ENCODE data around the gene ABCA3. TPM values are rescaled to one million over a fixed set of nuclear protein-coding genes. Genes with fewer than 3 reads are reported as not detected.

Gene ABCA3
- total RNA-seq, 1 experiment from 2014 or later = 3.5 TPM

- H3K27me3 Mint-ChIP-seq (ENCODE audit: insufficient read depth, unreplicated experiment) = no peaks in the 10 kb centered on the region
- no TSS peak for BruUV-seq (replicated peaks)
- peaks cover 7% of the 10 kb centered on the region for H3K4me1 Mint-ChIP-seq (ENCODE audit: insufficient read depth, unreplicated experiment)
- H3K4me3 Mint-ChIP-seq (ENCODE audit: unreplicated experiment) = no peak overlapping the region
- intact Hi-C loops (cut with micrococcal nuclease) = no loop called here
- POLR2A ChIA-PET = no interaction called here
- H3K27ac Mint-ChIP-seq (ENCODE audit: low read depth, unreplicated experiment) = no peak overlapping the region
- no peak for TF ChIP-seq CTCF (IDR thresholded peaks at IDR 0.05; ENCODE audit: unreplicated experiment)
- H3K9me3 Mint-ChIP-seq (ENCODE audit: unreplicated experiment) = no peaks in the 10 kb centered on the region
- no peak for DNase-seq (ENCODE audit: unreplicated experiment)
- CTCF ChIA-PET = interaction anchor here (0.9 kb wide), 1 partner anchor 31 kb away, joined by 4 read pairs; the partner anchor contains the start of gene ABCA3
- H3K36me3 Mint-ChIP-seq (ENCODE audit: insufficient read depth, unreplicated experiment) = no peaks in the 10 kb centered on the region
Measured at GRCh38 chr16:2371421-2371820, 30.9 kb upstream of the ABCA3 start.

DNA sequence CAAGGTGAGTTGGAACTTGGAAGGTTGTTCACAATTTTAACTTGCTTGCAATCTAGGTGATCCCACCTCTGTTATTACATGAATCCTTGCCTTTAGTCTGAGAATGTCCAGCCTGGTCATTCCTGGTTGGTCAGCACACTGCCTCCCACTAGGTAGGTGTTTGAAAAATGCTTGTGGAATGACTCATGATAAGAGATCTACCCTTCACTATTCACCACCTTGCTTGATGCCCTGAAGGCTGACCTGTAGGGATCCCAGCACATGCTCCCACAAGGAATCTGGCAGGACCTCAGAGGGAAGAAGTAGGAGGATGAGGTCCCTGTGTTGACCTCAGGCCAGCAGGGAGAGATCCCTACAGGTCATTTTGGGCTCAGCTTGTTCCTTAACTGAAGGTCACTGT, 30.2 kb upstream of the ABCA3 start:
- ChIA-PET POLR2A (interaction anchor here (0.5 kb wide), 1 partner anchor 215 kb away, joined by 3 read pairs; the partner anchor contains the start of gene TRAF7), CTCF (interaction anchor here (0.6 kb wide), 1 partner anchor 270 kb away, joined by 3 read pairs; no protein-coding TSS in a partner anchor)
- Mint-ChIP-seq H3K36me3 (ENCODE audit: insufficient read depth, unreplicated experiment) (no peaks in the 10 kb centered on the region), H3K4me3 (ENCODE audit: unreplicated experiment) (no peak overlapping the region), H3K4me1 (ENCODE audit: insufficient read depth, unreplicated experiment) (peaks cover 14% of the 10 kb centered on the region), H3K27ac (ENCODE audit: low read depth, unreplicated experiment) (no peak overlapping the region), H3K27me3 (ENCODE audit: insufficient read depth, unreplicated experiment) (no peaks in the 10 kb centered on the region), H3K9me3 (ENCODE audit: unreplicated experiment) (no peaks in the 10 kb centered on the region)
- DNase-seq (ENCODE audit: unreplicated experiment) = peak; percentile 14
- intact Hi-C loops (cut with micrococcal nuclease) = no loop called here
- BruUV-seq (replicated peaks) = no TSS peak
- TF ChIP-seq CTCF (IDR thresholded peaks at IDR 0.05; ENCODE audit: unreplicated experiment) = no peak

GRCh38 chr16:2366660-2367309, 26.3 kb upstream of the ABCA3 start:
- BruUV-seq (replicated peaks) = no TSS peak
- CTCF ChIA-PET = no interaction called here
- peaks cover 8% of the 10 kb centered on the region for H3K27me3 Mint-ChIP-seq (ENCODE audit: insufficient read depth, unreplicated experiment)
- no peak for TF ChIP-seq CTCF (IDR thresholded peaks at IDR 0.05; ENCODE audit: unreplicated experiment)
- H3K36me3 Mint-ChIP-seq (ENCODE audit: insufficient read depth, unreplicated experiment) = no peaks in the 10 kb centered on the region
- intact Hi-C loops (cut with micrococcal nuclease) = no loop called here
- no peak overlapping the region for H3K4me3 Mint-ChIP-seq (ENCODE audit: unreplicated experiment)
- no peak for DNase-seq (ENCODE audit: unreplicated experiment)
- peaks cover 20% of the 10 kb centered on the region for H3K4me1 Mint-ChIP-seq (ENCODE audit: insufficient read depth, unreplicated experiment)
- no peak overlapping the region for H3K27ac Mint-ChIP-seq (ENCODE audit: low read depth, unreplicated experiment)
- POLR2A ChIA-PET = interaction anchor here (0.7 kb wide), 1 partner anchor 56 kb away, joined by 4 read pairs; no protein-coding TSS in a partner anchor
- no peaks in the 10 kb centered on the region for H3K9me3 Mint-ChIP-seq (ENCODE audit: unreplicated experiment)

- BruUV-seq (replicated peaks) = no TSS peak
- Mint-ChIP-seq H3K9me3 (ENCODE audit: unreplicated experiment) (no peaks in the 10 kb centered on the region), H3K27me3 (ENCODE audit: insufficient read depth, unreplicated experiment) (peaks cover 20% of the 10 kb centered on the region), H3K4me3 (ENCODE audit: unreplicated experiment) (no peak overlapping the region), H3K4me1 (ENCODE audit: insufficient read depth, unreplicated experiment) (peaks cover 16% of the 10 kb centered on the region), H3K27ac (ENCODE audit: low read depth, unreplicated experiment) (no peak overlapping the region), H3K36me3 (ENCODE audit: insufficient read depth, unreplicated experiment) (no peaks in the 10 kb centered on the region)
- ChIA-PET CTCF (no interaction called here), POLR2A (interaction anchor here (0.7 kb wide), 1 partner anchor 57 kb away, joined by 4 read pairs; no protein-coding TSS in a partner anchor)
- no peak for DNase-seq (ENCODE audit: unreplicated experiment)
- intact Hi-C loops (cut with micrococcal nuclease) = no loop called here
- TF ChIP-seq CTCF (IDR thresholded peaks at IDR 0.05; ENCODE audit: unreplicated experiment) = no peak
Measured at GRCh38 chr16:2365397-2366294, 25.1 kb upstream of the ABCA3 start.

Measured in MCF 10A (cell line).